ENCODE measurements around the gene PCDH9. TPM values are rescaled to one million over a fixed set of nuclear protein-coding genes. Genes with fewer than 3 reads are reported as not detected.
"Not testable (repeated sequence)": the region's sequence is repeated elsewhere in the genome, so short reads cannot be mapped to it uniquely, and the experiment has no call there.

PCDH9 gene
- total RNA-seq, 1 donor from 2014 or later: 4.2 TPM

DNA sequence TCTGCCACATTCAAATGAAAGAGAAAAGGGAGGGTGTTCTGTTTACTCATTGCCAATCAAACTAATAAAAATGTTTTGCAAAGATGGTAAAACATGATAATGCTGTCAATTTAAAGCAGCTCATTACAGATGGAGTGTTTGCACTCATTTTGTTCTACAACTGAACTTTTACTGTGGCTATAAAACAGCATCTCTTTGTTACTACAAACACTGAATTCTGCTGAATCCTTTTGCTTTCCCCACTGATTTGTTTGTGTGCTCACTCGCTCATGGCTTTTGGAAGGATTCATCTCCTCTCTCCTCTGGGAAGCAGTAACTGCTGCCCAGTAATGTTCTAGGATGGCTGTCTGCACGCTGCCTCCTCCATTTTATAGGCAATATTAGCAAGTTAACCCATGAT lies 434.5 kb downstream of the PCDH9 start:
- no peak for DNase-seq (ENCODE audit: low spot score)

DNA sequence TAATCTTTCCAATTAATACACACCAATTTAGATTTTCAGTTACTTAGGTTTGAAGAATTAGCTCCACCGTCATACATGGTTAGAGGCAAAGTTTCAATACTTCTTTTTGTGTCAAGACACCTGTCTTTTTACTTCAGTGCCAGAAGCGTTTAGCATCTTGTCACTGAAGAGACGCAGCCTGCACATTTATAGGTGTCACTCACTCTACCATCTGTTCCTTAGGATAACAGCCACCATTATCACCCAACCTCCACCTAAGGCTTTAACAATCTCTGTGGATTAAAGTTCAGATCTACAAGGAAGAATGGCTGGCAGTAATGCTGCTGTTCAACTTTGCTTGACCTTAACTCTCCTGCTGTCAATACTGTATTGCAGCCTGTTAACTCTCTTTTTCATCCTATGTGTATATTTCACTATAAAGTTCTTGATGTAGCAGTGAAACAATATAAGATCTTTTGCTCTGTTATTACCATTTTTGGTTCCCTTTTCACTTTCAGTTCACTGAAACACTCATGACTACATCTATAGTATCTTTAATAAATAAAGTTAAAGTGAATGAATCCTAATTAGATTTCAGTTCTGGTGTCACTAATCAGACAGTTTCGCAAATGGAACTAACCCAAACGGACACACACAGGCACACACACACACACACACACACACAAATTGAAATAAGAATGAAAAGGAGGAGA lies 435.6 kb downstream of the PCDH9 start:
- no peak for DNase-seq (ENCODE audit: low spot score)

DNA sequence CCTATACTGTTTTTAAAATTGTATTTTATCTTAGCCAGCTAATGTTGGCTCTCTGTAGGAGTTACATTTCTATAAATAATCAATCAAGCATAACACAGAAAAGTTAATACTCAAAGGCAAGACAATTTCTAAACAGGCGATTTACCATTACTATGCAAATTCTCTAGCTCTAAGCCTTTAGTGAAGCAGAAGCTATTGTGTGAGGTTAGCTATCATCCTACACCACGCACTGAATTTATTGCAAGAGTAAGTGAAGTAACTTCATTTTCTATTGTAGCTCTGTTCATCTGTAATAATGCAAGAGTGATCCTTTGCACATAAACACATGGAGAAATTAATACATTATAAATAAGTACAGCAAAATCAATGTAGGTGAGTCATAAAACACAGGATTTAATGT lies 439.3 kb downstream of the PCDH9 start:
- DNase-seq (ENCODE audit: low spot score): no peak

DNA sequence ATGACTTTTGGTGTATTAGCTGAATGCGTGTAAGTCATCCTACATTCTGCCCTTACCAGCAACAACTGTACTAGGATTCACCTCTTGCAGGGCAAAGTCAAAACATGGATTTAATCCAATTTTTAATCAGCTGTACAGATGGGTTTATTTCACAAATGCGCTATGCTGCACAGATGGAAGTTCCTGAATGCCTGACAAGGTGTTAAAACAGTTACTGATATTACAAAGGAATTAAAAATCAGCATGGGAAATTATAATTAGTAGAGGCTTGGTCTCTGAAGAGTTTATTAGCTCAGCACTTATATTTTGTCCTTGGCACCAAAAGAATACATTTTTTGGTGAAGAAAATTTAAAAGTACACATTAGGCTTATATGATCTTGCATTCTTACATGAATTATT lies 448.9 kb downstream of the PCDH9 start:
- no peak for DNase-seq (ENCODE audit: low spot score)

DNA sequence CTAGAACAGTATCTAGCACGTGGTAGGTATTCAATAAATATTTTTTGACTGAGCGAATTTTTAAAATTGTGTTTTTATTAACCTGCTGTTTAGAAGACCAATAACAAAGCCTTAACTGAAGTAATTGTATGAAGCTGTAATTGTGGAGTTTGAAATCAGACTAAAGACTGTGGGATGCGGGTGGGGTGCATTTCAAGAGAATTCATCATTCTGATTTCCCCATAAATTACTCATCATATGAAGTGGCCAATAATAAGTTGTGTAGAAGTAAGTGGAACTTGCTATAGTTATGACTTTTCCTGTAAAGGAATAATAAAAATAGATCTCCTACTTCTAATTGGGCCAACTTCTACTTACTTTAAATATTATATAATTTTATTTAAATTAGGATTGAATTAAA lies 449.3 kb downstream of the PCDH9 start:
- DNase-seq (ENCODE audit: low spot score): no peak

DNA sequence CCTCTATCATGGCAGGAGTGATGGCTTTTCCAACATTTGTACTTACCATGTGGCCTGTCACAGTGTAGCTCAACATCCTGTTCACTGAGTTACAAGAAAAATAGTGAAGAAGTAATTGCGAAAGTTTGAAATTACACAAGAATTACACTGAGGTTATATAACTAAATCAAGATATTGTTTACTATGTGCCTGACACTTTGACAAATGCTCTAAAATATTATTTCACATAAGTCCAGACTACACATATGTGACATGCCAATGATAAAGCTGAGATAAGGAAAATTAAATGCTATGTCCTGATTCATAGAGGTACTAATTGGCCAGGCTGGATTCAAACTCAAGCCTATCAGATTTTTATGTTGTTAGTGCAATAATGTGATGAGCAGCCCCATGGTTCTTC lies 451.7 kb downstream of the PCDH9 start:
- no peak for DNase-seq (ENCODE audit: low spot score)

DNA sequence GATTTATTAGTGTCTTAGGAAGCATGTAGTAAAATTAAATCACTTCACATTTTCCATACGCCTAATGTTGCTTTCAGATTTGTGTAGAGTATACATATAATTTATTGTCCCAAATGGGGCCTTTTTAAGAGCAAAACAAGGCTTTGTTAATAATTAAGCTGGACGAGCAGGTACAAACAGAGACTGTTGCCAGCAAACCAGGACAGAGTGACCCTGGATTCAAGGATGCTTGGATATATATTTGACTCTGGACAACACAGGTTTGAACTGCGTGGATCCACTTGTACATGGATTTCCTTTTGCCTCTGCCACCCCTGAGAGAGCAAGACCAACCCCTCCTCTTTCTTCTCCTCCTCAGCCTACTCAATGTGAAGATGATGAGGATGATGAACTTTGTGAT lies 454.9 kb downstream of the PCDH9 start:
- no peak for DNase-seq (ENCODE audit: low spot score)

DNA sequence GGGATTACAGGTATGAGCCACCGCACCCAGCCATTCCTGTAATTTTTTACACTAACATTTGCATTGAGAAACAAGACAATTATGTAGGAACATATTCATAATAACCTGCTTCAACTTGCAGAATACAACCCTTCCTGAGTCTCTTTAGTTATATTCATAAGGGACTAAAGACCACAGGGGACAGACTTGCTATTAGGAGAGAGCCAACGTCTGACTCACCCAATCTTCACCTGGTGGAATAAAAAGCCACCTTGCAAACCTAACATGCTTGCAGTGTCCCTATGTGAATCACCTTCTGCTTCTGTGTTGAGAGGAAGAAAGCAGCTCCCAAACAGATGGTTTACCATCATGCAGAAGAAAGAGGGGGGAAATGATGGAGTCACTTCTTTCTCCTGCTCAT lies 456.1 kb downstream of the PCDH9 start:
- DNase-seq (ENCODE audit: low spot score): no peak

DNA sequence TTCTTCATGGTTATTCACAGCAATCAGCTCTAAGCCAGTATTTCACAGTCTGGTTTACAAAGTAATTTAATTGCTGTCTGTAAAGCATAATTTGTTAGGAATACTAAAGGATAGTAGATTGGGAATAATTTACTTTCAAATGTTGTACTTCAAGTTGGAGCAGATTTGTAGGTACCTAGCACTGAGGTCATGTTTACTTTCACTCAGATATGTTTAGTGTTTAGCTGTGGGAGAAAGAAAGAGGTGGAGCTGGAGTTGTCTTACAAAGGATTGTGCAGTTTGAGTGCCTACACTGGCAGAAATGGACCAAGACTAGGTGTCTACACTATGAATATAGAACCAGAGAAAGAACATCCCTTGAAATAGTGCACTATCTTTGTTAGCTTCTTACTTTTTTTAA lies 464.6 kb downstream of the PCDH9 start:
- no peak for DNase-seq (ENCODE audit: low spot score)

DNA sequence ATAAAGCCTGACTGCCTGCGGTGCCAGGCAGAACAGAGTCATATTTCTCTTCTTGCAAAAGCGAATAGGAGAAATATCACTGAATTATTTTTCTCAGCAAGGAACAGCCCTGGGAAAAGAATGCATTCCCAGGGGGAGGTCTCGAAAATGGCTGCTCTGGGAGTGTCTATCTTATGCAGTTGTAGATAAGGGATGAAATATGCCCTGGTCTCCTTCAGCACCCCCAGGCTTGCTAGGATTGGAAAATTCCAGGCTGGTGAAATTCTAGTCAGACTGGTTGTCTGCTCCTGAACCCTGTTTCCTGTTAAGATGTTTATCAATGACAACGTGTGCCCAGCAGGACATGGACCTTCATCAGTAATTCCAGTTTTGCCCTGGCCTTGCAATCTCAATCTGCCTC lies 469.5 kb downstream of the PCDH9 start:
- DNase-seq (ENCODE audit: low spot score): not testable (repeated sequence)

DNA sequence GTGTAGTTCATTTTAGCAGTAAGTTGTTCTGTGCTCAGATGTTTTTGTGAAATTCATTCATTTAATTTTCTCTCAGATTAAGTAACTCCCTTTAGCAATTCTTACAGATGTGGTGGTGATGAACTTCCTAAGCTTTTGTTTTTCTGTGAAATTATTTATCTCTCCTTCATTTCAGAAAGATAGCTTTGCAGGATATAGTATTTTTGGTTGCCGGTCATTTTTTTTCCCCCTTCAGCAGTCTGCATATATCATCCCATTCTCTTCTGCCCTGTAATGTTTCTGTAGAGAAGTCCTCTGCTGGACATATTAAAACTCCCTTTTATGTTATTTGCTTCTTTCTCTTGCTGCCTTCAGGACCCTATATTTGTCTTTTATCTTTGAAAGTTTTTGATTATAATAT lies 470.2 kb downstream of the PCDH9 start:
- no peak for DNase-seq (ENCODE audit: low spot score)

DNA sequence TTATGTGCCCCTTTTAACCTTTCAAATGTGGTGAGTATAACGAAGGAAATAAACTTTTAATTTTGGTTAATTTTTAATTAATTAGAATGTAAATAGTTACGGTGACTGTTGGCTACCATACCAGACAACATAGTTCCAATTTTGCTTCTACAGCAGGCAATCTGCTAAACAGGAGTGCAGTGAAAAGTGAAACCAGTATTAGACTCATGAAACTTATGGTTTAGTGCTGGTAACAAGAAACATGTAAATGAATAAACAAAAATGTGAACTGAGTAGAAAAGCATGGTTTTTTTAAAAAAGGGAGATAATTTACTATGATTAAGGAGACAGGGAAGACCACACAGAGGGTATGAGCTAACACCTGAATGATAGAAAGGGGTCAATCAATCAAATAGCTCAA lies 478.4 kb downstream of the PCDH9 start:
- no peak for DNase-seq (ENCODE audit: low spot score)

DNA sequence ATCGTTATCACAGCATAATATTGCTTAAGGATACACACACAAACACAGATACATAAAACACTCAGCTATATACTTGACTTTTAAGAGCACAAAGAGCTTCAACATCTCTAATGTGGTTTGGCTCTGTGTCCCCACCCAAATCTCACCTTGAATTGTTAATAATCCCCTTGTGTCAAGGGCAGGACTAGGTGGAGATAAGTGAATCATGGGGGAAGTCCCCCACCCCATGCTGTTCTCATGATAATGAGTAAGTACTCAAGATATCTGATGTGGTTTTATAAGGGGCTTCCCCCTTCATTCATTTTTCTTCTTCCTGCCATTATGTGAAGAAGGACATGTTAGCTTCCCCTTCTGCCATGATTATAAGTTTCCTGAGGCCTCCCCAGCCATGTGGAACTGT lies 481.4 kb downstream of the PCDH9 start:
- DNase-seq (ENCODE audit: low spot score): no peak

DNA sequence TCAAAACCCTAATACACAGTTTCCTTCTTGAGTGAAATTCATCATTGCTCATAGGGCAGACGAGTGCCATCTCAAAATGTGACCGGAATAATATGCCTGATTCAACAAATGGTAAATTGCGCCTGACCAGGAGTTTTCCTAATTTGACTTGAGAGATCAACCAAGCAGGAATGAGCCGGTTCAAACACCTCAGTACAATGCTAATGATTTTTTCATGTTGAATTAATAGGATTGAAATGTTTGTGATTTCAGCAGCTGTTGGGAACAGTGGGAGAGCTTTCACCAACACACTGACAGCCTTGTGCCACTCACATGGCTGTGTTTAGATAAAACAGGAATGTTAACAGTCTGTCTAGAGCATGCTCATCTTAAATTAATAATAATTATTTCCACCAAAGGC lies 484.8 kb downstream of the PCDH9 start:
- DNase-seq (ENCODE audit: low spot score): no peak

DNA sequence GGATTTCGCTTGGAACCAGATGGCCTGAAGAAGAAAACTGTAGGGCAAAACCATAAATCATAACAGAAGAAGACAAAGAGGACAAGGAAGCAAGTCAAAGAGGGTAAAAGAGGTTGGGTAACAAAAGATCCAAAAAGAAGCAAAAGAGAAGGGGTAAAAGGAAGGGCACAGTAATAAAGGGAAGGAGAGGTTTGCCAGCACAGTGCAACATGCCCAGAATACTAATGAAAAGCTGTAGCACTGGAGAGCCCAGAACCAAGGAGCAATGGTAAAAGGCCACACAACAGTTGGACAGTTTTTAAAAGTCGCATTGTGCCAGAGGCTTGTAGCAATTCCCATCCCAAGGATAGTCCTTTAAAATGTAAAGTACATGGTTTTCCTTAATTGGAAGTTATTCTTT lies 506.6 kb downstream of the PCDH9 start:
- DNase-seq (ENCODE audit: low spot score): no peak

DNA sequence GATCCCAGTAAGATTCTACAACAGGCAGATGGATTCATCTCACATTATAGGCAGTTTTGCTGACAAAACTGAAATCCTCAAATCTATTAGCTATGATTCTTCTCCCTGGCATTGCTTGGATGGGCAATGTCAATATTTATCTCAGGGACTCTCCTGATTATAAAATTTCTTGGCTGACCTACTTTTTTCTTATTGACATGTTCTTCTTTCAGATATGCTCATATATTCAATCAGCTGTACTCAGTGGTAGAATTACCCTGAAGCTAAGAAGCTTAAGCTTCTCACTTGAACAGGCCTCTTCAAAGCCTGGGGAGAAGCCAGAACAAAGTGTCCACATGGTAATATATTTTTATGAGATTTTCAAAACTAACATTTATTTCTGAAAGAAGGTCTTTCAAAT lies 513.6 kb downstream of the PCDH9 start:
- no peak for DNase-seq (ENCODE audit: low spot score)

DNA sequence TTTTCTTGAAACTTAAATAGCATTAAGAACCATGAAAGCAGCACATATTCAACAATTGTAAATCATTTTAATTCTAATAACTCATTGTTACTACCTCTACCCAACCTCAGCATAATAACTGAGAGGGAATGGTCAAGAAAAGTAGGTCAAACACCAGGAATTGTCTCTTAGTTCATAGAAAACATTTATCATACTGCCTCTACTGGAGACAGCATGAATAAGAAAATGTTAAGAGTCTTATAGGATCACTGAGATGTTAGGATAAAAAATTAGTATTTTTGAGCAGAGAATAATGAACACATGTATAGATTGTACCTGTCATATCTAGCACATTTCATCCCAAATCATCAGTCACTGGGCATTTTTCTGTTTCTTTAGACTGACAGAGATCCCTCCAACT lies 515.3 kb downstream of the PCDH9 start:
- no peak for DNase-seq (ENCODE audit: low spot score)

DNA sequence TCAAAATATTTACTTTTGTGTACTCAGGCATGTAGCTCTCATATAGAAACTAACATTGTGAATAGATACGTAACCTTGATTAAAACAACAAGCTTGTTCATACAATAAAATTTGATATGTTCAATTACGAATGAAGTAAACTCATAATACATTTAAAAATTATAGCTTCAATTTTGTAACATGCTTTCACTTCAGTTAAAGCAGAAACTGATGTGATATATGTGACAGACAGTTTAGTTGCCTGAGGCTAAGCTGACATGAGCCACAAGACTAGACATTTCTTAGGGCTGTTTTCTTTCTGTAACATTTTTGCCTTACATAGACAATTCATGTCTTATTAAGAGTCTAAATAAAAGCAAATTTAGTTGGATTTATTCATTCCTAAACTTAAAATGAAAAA lies 526.0 kb downstream of the PCDH9 start:
- DNase-seq (ENCODE audit: low spot score): no peak

DNA sequence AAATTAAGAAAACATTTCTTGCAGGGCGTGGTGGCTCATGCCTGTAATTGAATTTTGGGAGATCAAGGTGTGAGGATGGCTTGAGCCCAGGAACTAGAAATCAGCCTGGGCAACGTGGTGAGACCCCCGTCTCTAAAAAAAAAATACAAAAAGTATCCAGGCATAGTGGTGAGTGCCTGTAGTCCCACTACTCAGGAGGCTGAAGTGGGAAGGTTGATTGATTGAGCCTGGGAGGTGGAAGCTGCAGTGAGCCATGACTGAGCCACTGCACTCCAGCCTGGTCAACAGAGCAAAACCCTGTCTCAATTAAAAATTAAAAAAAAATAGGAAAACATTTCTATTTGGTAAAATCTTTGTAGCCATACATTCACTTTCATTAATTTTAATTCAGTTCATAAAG lies 526.5 kb downstream of the PCDH9 start:
- DNase-seq (ENCODE audit: low spot score): no peak

DNA sequence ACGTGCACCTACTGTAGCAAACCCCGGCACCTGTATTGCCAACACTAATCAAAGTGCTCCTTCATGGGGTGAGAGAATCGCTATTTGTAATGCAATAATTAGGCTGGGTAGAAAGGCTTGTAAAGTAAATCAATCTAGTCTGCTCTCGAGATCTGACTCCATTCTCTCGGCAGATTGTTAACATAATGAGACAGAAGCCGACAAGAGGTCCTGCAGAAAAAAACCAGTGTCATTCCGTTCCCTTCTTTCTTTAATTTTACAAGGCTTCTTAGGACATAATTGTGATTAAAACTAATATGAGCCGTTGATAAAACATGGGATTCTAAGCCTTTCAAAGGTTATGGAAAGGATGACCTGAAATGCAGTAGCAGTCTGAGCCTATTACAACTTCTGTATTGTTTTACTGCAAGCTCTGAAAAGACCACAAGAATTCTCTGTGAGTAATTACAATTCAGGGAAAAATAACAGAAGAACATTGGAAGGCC lies 530.0 kb downstream of the PCDH9 start:
- DNase-seq (ENCODE audit: low spot score): no peak

DNA sequence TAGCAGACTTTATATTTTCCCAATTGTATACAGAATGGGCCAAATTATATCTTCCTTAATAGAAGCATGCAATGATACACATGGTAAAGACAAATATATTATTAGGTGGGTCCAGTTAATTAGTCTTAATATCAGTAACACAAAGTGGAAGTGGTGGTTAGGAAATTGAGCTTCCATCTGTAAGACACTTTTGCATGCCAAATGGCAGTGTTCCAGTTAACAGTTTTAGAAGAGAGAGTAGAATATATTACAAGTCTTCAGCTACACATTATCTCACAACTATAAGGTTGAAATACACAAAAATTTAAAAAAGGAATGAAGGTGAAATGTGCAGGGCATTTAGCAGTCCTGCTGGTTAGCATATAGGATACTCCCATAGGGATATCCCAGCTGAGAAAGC lies 536.5 kb downstream of the PCDH9 start:
- DNase-seq (ENCODE audit: low spot score): no peak

DNA sequence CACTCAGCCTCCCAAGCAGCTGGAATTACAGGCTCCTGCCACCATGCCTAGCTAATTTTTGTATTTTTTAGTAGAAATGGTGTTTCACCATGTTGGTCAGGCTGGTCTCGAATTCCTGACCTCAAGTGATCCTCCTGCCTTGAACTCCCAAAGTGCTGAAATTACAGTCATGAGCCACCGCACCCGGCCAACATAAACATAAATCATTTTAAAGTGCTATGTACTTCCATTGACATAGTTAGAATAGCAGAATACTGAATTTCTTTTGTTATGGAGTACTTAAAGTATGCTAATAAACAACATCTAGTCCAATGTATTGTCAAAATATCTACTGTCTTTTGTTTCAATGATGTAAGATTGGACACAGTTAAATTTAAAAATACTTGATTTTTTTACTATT lies 539.0 kb downstream of the PCDH9 start:
- DNase-seq (ENCODE audit: low spot score): no peak

DNA sequence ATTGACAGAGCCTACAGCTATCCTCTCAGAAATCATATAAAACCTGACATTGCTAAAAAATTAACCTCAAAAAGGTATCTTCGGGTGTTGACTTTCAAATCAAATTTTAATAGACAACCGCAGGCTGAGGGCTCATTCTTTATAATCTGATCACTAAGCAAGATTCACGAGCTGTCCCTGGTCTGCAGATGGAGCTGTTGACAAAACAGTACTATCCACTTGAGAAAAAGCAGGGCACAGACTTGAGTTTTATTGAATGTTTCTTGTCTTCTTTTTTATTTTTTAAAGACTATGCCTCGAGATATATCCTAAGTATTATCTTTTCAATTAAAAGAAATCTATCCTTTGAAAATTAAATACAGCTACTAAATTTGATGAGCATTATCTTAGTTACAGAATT lies 540.5 kb downstream of the PCDH9 start:
- no peak for DNase-seq (ENCODE audit: low spot score)
